H9 (cell line): ENCODE measurements around the gene ZBTB8A. TPM values are rescaled to one million over a fixed set of nuclear protein-coding genes. Genes with fewer than 3 reads are reported as not detected.

Experiments
- DNase-seq: peaks from one replicate; pipeline ENCODE4 v3.0.0-alpha.2; 2017
- H2AFZ ChIP-seq: one replicate; pipeline ENCODE4 v1.6.1; 2013; ENCODE audit warnings: mild to moderate bottlenecking, low read length, control low read depth, moderate library complexity
- H2AK5ac ChIP-seq: 2 replicates; pipeline ENCODE4 v1.6.1; 2013; ENCODE audit warnings: low read length, control low read depth, mixed read lengths; ENCODE audit not compliant: insufficient read length
- H2BK120ac ChIP-seq: one replicate; pipeline ENCODE4 v1.6.1; 2013; ENCODE audit warnings: low read depth, mild to moderate bottlenecking, low read length, control low read depth, inconsistent platforms; ENCODE audit not compliant: poor library complexity, severe bottlenecking
- H2BK12ac ChIP-seq: 2 replicates; pipeline ENCODE4 v1.6.1; 2013; ENCODE audit warnings: low read length, control low read depth, mixed read lengths, low read depth; ENCODE audit not compliant: insufficient read length
- H2BK15ac ChIP-seq: 2 replicates; pipeline ENCODE4 v1.6.1; 2013; ENCODE audit warnings: low read depth, low read length, control low read depth
- H2BK20ac ChIP-seq: one replicate; pipeline ENCODE4 v1.6.1; 2013; ENCODE audit warnings: low read depth, mild to moderate bottlenecking, low read length, control low read depth, inconsistent platforms; ENCODE audit not compliant: poor library complexity, severe bottlenecking
- H2BK5ac ChIP-seq: 2 replicates; pipeline ENCODE4 v1.6.1; 2013; ENCODE audit warnings: low read length, control low read depth, mixed read lengths; ENCODE audit not compliant: insufficient read length
- H3K14ac ChIP-seq: 2 replicates; pipeline ENCODE4 v1.6.1; 2013; ENCODE audit warnings: low read length, control low read depth; ENCODE audit not compliant: insufficient read depth
- H3K18ac ChIP-seq: 2 replicates; pipeline ENCODE4 v1.6.1; 2013; ENCODE audit warnings: low read depth, mild to moderate bottlenecking, mixed read lengths, low read length, control low read depth; ENCODE audit not compliant: insufficient read length
- H3K23ac ChIP-seq: 2 replicates; pipeline ENCODE4 v1.6.1; 2013; ENCODE audit warnings: low read length, control low read depth, mixed read lengths, low read depth; ENCODE audit not compliant: insufficient read length
- H3K23me2 ChIP-seq: 2 replicates; pipeline ENCODE4 v1.6.1; 2013; ENCODE audit warnings: low read depth, mild to moderate bottlenecking, mixed read lengths, low read length, control low read depth; ENCODE audit not compliant: insufficient read length, poor library complexity, severe bottlenecking
- H3K27ac ChIP-seq: 2 replicates; pipeline ENCODE4 v1.5.1; 2013; ENCODE audit warnings: low read length, control low read depth, mixed read lengths, low read depth; ENCODE audit not compliant: insufficient read length
- H3K27me3 ChIP-seq: 2 replicates; pipeline ENCODE4 v1.6.1; 2013; ENCODE audit warnings: low read length, control low read depth, inconsistent platforms; ENCODE audit not compliant: insufficient read depth
- H3K4ac ChIP-seq: 2 replicates; pipeline ENCODE4 v1.6.1; 2013; ENCODE audit warnings: low read depth, mild to moderate bottlenecking, control low read depth, inconsistent platforms, low read length, moderate library complexity
- H3K4me1 ChIP-seq: 2 replicates; pipeline ENCODE4 v1.6.1; 2013; ENCODE audit warnings: low read length, control low read depth, inconsistent platforms; ENCODE audit not compliant: insufficient read depth
- H3K4me2 ChIP-seq: 2 replicates; pipeline ENCODE4 v1.6.1; 2013; ENCODE audit warnings: low read length, control low read depth, mixed read lengths; ENCODE audit not compliant: insufficient read length, insufficient read depth
- H3K56ac ChIP-seq: 2 replicates; pipeline ENCODE4 v1.6.1; 2013; ENCODE audit warnings: low read depth, mild to moderate bottlenecking, mixed read lengths, low read length, control low read depth; ENCODE audit not compliant: insufficient read length
- H3K79me1 ChIP-seq: 2 replicates; pipeline ENCODE4 v1.6.1; 2013; ENCODE audit warnings: low read depth, mild to moderate bottlenecking, moderate library complexity, low read length, control low read depth, inconsistent platforms; ENCODE audit not compliant: insufficient read depth, poor library complexity, severe bottlenecking
- H3K79me2 ChIP-seq: 2 replicates; pipeline ENCODE4 v1.6.1; 2013; ENCODE audit warnings: low read length, control low read depth, inconsistent platforms; ENCODE audit not compliant: insufficient read depth
- H3K9ac ChIP-seq: 2 replicates; pipeline ENCODE4 v1.6.1; 2013; ENCODE audit warnings: low read length, control low read depth, mixed read lengths; ENCODE audit not compliant: insufficient read length; ENCODE audit errors: extremely low read depth
- H3K9me3 ChIP-seq: one replicate; pipeline ENCODE4 v1.6.1; 2013; ENCODE audit warnings: low read depth, low read length, inconsistent platforms; ENCODE audit not compliant: control insufficient read depth
- H3T11ph ChIP-seq: one replicate; pipeline ENCODE4 v1.6.1; 2013; ENCODE audit warnings: mild to moderate bottlenecking, low read length, control low read depth, inconsistent platforms
- H4K20me1 ChIP-seq: one replicate; pipeline ENCODE4 v1.6.1; 2013; ENCODE audit not compliant: control insufficient read depth, insufficient read length, insufficient read depth
- H4K5ac ChIP-seq: 2 replicates; pipeline ENCODE4 v1.6.1; 2013; ENCODE audit warnings: low read depth, mild to moderate bottlenecking, mixed read lengths, low read length, control low read depth; ENCODE audit not compliant: insufficient read length
- H4K8ac ChIP-seq: replicated peaks from 2 replicates; pipeline ENCODE4 v1.6.1; 2013; ENCODE audit warnings: low read length, control low read depth, mixed read lengths, low read depth; ENCODE audit not compliant: insufficient read length
- H4K91ac ChIP-seq: 2 replicates; pipeline ENCODE4 v1.6.1; 2013; ENCODE audit warnings: low read depth, mild to moderate bottlenecking, moderate library complexity, mixed read lengths, low read length, control low read depth; ENCODE audit not compliant: insufficient read length
- H3K27ac Mint-ChIP-seq, 3 experiments: 2 replicates in 2 of 3; 3 replicates in 1 of 3; pipeline ENCODE4 v1.8.0; 2020 to 2021; ENCODE audit warnings: mixed read lengths in 3 of 3, mild to moderate bottlenecking in 1 of 3, moderate library complexity in 1 of 3
- H3K27me3 Mint-ChIP-seq: 2 replicates; pipeline ENCODE4 v1.8.0; 2021; ENCODE audit warnings: low read depth, mild to moderate bottlenecking, moderate library complexity, mixed read lengths
- H3K36me3 Mint-ChIP-seq, 3 experiments: 2 replicates in 2 of 3; 3 replicates in 1 of 3; pipeline ENCODE4 v1.8.0; 2020 to 2021; ENCODE audit warnings: low read depth in 3 of 3, mixed read lengths in 3 of 3; ENCODE audit not compliant: insufficient read depth in 1 of 3
- H3K4me1 Mint-ChIP-seq, 2 experiments: 2 replicates each; pipeline ENCODE4 v1.8.0; 2020; ENCODE audit warnings: mixed read lengths in 2 of 2
- H3K4me3 Mint-ChIP-seq, 2 experiments: 2 replicates in 1 of 2; 3 replicates in 1 of 2; pipeline ENCODE4 v1.8.0; 2020 to 2021; ENCODE audit warnings: mild to moderate bottlenecking in 2 of 2, mixed read lengths in 2 of 2, moderate library complexity in 1 of 2
- H3K9me3 Mint-ChIP-seq, 2 experiments: 2 replicates in 1 of 2; 3 replicates in 1 of 2; pipeline ENCODE4 v1.8.0; 2020; ENCODE audit warnings: mild to moderate bottlenecking in 2 of 2, mixed read lengths in 2 of 2, moderate library complexity in 1 of 2
- WGBS: extraction: QIAGEN DNeasy Blood & Tissue Kit; methylation state at CpG from one replicate; pipeline ENCODE4 v1.1.7; 2013; ENCODE audit warnings: missing lambda C conversion rate, low lambda C conversion rate, mixed read lengths; ENCODE audit not compliant: insufficient read length; ENCODE audit errors: extremely low coverage; 5-methylcytosine and 5-hydroxymethylcytosine counted together
- total RNA-seq: library from RNA; stranded (reverse); gene quantifications from 2 replicates; pipeline ENCODE4 v1.2.1, GENCODE V29; 2021
- TF ChIP-seq, protein P1 (sequence below): fragments of 200-600 bp; sonication (generic); conservative IDR thresholded peaks from 3 replicates; pipeline ENCODE4 v1.8.0; 2021; ENCODE audit warnings: antibody characterized with exemption, mild to moderate bottlenecking

Gene ZBTB8A
- total RNA-seq, 1 experiment from 2014 or later, result 11.3 TPM

GRCh38 chr1:32533792-32534327 is 5.4 kb upstream of the ZBTB8A start:
- Histone ChIP-seq H4K8ac (no peak overlapping the region), H2BK12ac (no peak overlapping the region), H3K18ac (no peak overlapping the region), H3K4me2 (no peak overlapping the region), H3K4ac (no peak overlapping the region), H2BK15ac (no peak overlapping the region), H2AK5ac (no peak overlapping the region), H3K4me1 (no peaks in the 10 kb centered on the region), H4K20me1 (no peaks in the 10 kb centered on the region), H3K27ac (no peak overlapping the region), H3K79me1 (no peaks in the 10 kb centered on the region), H3K23me2 (no peaks in the 10 kb centered on the region), H3K14ac (no peak overlapping the region), H4K91ac (no peak overlapping the region), H3T11ph (no peak overlapping the region), H2BK5ac (no peak overlapping the region), H2BK120ac (no peak overlapping the region), H3K56ac (no peak overlapping the region), H3K23ac (no peak overlapping the region), H3K27me3 (no peaks in the 10 kb centered on the region), H3K9me3 (no peaks in the 10 kb centered on the region), H3K9ac (no peak overlapping the region), H3K79me2 (no peaks in the 10 kb centered on the region), H2BK20ac (no peak overlapping the region), H4K5ac (no peak overlapping the region), H2AFZ (no peak overlapping the region)
- H3K27me3 Mint-ChIP-seq, result peaks cover 2% of the 10 kb centered on the region
- WGBS, result no CpG with 5 or more reads among the region's 4 CpGs
- no peak for DNase-seq
- H3K4me1 Mint-ChIP-seq, result peaks cover 6 to 9% of the 10 kb centered on the region in 2 experiments
- H3K27ac Mint-ChIP-seq, result no peak overlapping the region
- H3K9me3 Mint-ChIP-seq, result no peaks in the 10 kb centered on the region; a peak in 3 of 5 replicates
- H3K4me3 Mint-ChIP-seq, result no peak overlapping the region
- TF ChIP-seq, protein P1, sequence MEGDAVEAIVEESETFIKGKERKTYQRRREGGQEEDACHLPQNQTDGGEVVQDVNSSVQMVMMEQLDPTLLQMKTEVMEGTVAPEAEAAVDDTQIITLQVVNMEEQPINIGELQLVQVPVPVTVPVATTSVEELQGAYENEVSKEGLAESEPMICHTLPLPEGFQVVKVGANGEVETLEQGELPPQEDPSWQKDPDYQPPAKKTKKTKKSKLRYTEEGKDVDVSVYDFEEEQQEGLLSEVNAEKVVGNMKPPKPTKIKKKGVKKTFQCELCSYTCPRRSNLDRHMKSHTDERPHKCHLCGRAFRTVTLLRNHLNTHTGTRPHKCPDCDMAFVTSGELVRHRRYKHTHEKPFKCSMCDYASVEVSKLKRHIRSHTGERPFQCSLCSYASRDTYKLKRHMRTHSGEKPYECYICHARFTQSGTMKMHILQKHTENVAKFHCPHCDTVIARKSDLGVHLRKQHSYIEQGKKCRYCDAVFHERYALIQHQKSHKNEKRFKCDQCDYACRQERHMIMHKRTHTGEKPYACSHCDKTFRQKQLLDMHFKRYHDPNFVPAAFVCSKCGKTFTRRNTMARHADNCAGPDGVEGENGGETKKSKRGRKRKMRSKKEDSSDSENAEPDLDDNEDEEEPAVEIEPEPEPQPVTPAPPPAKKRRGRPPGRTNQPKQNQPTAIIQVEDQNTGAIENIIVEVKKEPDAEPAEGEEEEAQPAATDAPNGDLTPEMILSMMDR, result no peak
- no peaks in the 10 kb centered on the region for H3K36me3 Mint-ChIP-seq
